BLaER1 treated with 17β-estradiol and CSF1 and Interleukin-3, amounts not matched to agents 10 nM and 100 nM (cell line): ENCODE results near the gene VEGFC.
A peak's percentile ranks its signal among the peaks of the same experiment; 100 is the strongest.

Experiments
- H3K27ac ChIP-seq, 11 experiments: shearing (Covaris generic); formaldehyde crosslinking; 2 replicates each; pipeline ENCODE4 v1.8.1; 2022
- H3K27me3 ChIP-seq, 11 experiments: shearing (Covaris generic); formaldehyde crosslinking; 2 replicates each; pipeline ENCODE4 v1.8.1; 2022
- H3K36me3 ChIP-seq, 11 experiments: shearing (Covaris generic); formaldehyde crosslinking; 2 replicates each; pipeline ENCODE4 v1.8.1; 2022
- H3K4me1 ChIP-seq, 10 experiments: shearing (Covaris generic); formaldehyde crosslinking; 2 replicates each; pipeline ENCODE4 v1.8.1; 2022
- H3K4me2 ChIP-seq, 11 experiments: shearing (Covaris generic); formaldehyde crosslinking; 2 replicates each; pipeline ENCODE4 v1.8.1; 2022
- H3K4me3 ChIP-seq, 10 experiments: shearing (Covaris generic); formaldehyde crosslinking; 2 replicates each; pipeline ENCODE4 v1.8.1; 2022
- H3K9ac ChIP-seq, 11 experiments: shearing (Covaris generic); formaldehyde crosslinking; 2 replicates each; pipeline ENCODE4 v1.8.1; 2022
- H3K9me3 ChIP-seq, 11 experiments: shearing (Covaris generic); formaldehyde crosslinking; replicated peaks in 1 of 11; 2 replicates each; pipeline ENCODE4 v1.8.1; 2022
- H4K20me1 ChIP-seq, 11 experiments: shearing (Covaris generic); formaldehyde crosslinking; 2 replicates each; pipeline ENCODE4 v1.8.1; 2022
- Cebpa-rat ChIP-seq, 11 experiments: shearing (Covaris generic); IDR thresholded peaks; 2 replicates each; pipeline ENCODE4 v1.8.1; 2022

The VEGFC gene

DNA sequence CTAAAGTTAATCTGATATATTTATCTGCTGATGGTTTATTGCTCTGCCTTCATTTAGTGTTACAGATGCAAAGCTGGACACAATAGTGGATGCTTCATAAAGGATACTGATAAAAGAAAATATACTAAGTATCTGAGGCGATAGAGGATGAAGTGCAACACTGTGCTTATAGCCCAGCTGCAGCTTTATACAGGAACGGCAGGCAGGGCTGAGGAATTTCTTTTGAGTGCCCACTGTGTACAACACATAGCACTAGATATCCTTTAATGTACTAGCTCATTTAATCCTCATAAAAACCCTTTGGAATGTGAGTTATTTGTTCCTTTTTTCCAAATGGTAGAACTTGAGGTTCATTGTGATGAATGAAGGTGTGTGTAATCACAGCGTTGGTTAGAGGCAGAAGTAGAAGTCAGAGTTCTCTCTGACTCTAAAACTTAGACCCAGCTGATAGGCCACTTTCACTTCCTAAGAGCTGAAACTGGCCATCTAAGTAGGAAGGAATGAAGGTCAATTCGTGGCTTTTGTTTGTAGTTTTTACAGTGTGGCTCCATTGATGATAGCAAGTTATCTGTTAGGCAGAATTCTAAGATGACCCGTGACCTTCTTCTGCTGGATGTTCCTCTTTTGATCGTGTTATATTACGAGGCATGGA, 138.0 kb downstream of the VEGFC start:
- no peaks in the 10 kb centered on the region for H4K20me1 ChIP-seq
- H3K4me3 ChIP-seq = no peak overlapping the region
- no peak overlapping the region for H3K27ac ChIP-seq
- TF ChIP-seq Cebpa-rat (IDR thresholded peaks at IDR 0.05) = no peak
- H3K9me3 ChIP-seq = no peaks in the 10 kb centered on the region
- no peak overlapping the region for H3K4me2 ChIP-seq
- H3K9ac ChIP-seq = no peak overlapping the region
- no peaks in the 10 kb centered on the region for H3K27me3 ChIP-seq
- H3K4me1 ChIP-seq = no peaks in the 10 kb centered on the region
- H3K36me3 ChIP-seq = no peaks in the 10 kb centered on the region

- no peaks in the 10 kb centered on the region for H3K9me3 ChIP-seq
- H4K20me1 ChIP-seq = no peaks in the 10 kb centered on the region
- H3K27me3 ChIP-seq = no peaks in the 10 kb centered on the region
- H3K4me2 ChIP-seq = no peak overlapping the region
- TF ChIP-seq Cebpa-rat (IDR thresholded peaks at IDR 0.05) = no peak
- H3K4me3 ChIP-seq = no peak overlapping the region
- H3K4me1 ChIP-seq = no peaks in the 10 kb centered on the region
- H3K27ac ChIP-seq = no peak overlapping the region
- H3K36me3 ChIP-seq = no peaks in the 10 kb centered on the region
- H3K9ac ChIP-seq = no peak overlapping the region
These were observed 139.1 kb downstream of the VEGFC start for GRCh38 chr4:176653401-176654220.

GRCh38 chr4:176646311-176646710, 146.4 kb downstream of the VEGFC start:
- H3K27ac ChIP-seq = no peak overlapping the region
- H3K9ac ChIP-seq = no peak overlapping the region
- H3K36me3 ChIP-seq = no peaks in the 10 kb centered on the region
- no peaks in the 10 kb centered on the region for H3K27me3 ChIP-seq
- no peaks in the 10 kb centered on the region for H4K20me1 ChIP-seq
- no peak overlapping the region for H3K4me3 ChIP-seq
- TF ChIP-seq Cebpa-rat (IDR thresholded peaks at IDR 0.05) = no peak
- no peak overlapping the region for H3K4me2 ChIP-seq
- no peaks in the 10 kb centered on the region for H3K9me3 ChIP-seq
- no peaks in the 10 kb centered on the region for H3K4me1 ChIP-seq

DNA sequence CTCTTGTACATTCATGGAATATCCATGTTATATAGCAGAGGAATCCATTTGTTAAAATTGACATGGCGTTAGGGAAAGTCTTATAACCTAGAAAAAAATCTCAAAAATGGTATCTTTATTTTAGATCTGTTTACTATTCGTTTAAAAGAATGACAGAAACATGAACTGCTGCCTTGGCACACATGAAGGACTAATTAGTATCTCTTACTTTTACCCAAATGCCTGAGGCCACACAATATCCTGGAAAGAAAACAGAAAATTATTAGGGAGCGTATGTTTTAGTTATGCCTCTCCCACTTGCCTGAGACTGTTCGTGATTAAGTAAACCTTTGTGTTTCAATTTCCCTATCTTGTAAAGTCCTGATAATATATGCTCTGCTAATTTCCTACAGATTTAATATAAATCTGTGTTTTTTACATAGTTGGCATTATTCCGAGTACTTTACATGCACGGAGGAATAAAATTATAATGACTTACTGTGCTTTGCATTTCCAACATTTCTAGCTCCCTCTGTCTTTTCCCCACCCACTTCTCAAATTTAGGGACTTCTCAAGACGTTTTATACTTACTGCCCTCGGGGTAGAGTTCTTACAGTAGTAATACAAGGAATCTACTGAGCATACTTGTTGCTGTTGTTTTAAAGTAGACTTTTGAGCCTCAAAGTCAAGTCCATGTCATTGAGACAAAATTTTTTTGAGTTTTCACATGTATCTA, 147.3 kb downstream of the VEGFC start:
- Histone ChIP-seq H3K4me2 (no peak overlapping the region), H3K4me1 (no peaks in the 10 kb centered on the region), H3K27ac (no peak overlapping the region), H3K27me3 (no peaks in the 10 kb centered on the region), H3K4me3 (no peak overlapping the region), H3K9me3 (no peaks in the 10 kb centered on the region), H3K9ac (no peak overlapping the region), H3K36me3 (no peaks in the 10 kb centered on the region), H4K20me1 (no peaks in the 10 kb centered on the region)
- no peak for TF ChIP-seq Cebpa-rat (IDR thresholded peaks at IDR 0.05)

DNA sequence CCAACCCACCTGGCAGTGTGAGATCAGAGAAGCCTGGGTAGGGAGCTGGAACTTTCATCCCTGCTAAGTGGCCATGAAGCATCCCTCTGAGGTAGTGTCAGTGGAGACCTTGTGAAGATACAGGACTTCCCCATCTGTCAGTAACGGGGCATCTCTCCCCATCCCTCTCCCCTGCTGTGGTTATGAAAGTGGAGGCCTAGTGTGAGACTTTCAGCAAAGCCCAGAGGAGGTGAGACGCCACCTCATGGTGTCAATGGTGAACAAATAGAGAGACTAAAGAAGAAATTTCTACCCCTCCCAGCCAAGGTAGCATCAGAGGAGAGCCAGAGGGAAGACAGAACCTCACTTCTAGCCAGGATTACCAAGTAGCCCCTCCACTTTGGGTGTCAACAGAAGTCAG, 150.2 kb downstream of the VEGFC start:
- no peaks in the 10 kb centered on the region for H3K36me3 ChIP-seq
- H3K27me3 ChIP-seq = no peaks in the 10 kb centered on the region
- H3K9ac ChIP-seq = no peak overlapping the region
- no peaks in the 10 kb centered on the region for H4K20me1 ChIP-seq
- H3K9me3 ChIP-seq = no peaks in the 10 kb centered on the region
- no peak overlapping the region for H3K4me2 ChIP-seq
- no peak for TF ChIP-seq Cebpa-rat (IDR thresholded peaks at IDR 0.05)
- H3K4me1 ChIP-seq = no peaks in the 10 kb centered on the region
- no peak overlapping the region for H3K4me3 ChIP-seq
- H3K27ac ChIP-seq = no peak overlapping the region

- H3K36me3 ChIP-seq = no peaks in the 10 kb centered on the region
- H4K20me1 ChIP-seq = no peaks in the 10 kb centered on the region
- no peaks in the 10 kb centered on the region for H3K9me3 ChIP-seq
- H3K27me3 ChIP-seq = no peaks in the 10 kb centered on the region
- no peak overlapping the region for H3K9ac ChIP-seq
- no peaks in the 10 kb centered on the region for H3K4me1 ChIP-seq
- H3K4me3 ChIP-seq = no peak overlapping the region
- no peak overlapping the region for H3K4me2 ChIP-seq
- H3K27ac ChIP-seq = no peak overlapping the region
- TF ChIP-seq Cebpa-rat (IDR thresholded peaks at IDR 0.05) = no peak
These were observed 151.5 kb downstream of the VEGFC start for GRCh38 chr4:176641237-176641636.

DNA sequence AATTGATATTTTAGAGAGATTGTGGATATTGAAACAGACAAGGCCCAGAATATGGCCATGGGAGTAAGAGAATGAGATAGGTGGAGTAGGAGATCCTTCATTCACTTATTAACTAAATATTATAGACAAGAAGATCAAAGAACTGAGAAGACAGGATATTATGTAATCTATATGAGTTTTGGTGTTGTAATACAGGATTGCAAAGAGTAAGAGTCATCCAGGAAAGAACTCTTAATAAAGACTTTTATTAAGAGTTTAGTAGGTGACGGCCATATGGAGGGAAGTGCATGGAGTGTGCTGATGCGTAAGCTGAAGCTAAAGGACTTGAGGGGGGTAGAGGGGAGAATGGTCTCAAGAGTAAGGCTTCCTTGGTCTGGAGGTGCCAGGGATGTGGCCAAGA, 153.7 kb downstream of the VEGFC start:
- no peaks in the 10 kb centered on the region for H4K20me1 ChIP-seq
- no peak overlapping the region for H3K27ac ChIP-seq

DNA sequence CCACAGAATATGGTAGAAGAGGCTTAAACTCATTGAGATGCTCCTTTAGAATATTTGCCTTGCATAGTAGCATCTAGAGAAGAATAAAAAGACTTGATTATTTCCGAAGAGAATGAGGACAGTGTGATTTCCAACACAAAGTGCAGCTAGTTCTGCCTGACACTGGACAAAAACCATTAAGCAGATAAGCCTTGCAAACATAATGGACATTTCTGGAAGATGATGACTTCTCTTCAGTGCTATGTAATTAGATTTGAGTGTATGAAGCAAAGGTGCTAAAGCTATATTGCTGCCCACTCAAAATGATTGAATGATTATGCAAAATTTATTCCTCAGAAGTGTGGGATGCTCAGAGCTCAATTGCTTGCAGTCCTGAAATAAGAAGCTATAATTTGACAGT, 156.4 kb downstream of the VEGFC start:
- H3K4me1 ChIP-seq = peaks cover 0 to 5% (median 0%) of the 10 kb centered on the region in 10 experiments; a peak in 3 of 20 replicates
- H3K4me2 ChIP-seq = peak overlapping the region in 2 of 11 experiments; percentile 24 to 26; a peak in 2 of 22 replicates
- no peak overlapping the region for H3K4me3 ChIP-seq
- no peaks in the 10 kb centered on the region for H4K20me1 ChIP-seq
- no peak overlapping the region for H3K9ac ChIP-seq
- H3K36me3 ChIP-seq = no peaks in the 10 kb centered on the region
- no peak overlapping the region for H3K27ac ChIP-seq
- no peak for TF ChIP-seq Cebpa-rat (IDR thresholded peaks at IDR 0.05)
- no peaks in the 10 kb centered on the region for H3K9me3 ChIP-seq
- no peaks in the 10 kb centered on the region for H3K27me3 ChIP-seq

More for the DNA sequence above, 153.7 kb downstream of the VEGFC start:
- Histone ChIP-seq H3K4me2 (no peak overlapping the region), H3K27me3 (no peaks in the 10 kb centered on the region), H3K36me3 (no peaks in the 10 kb centered on the region), H3K9me3 (no peaks in the 10 kb centered on the region), H3K9ac (no peak overlapping the region), H3K4me1 (peaks cover 0 to 5% (median 0%) of the 10 kb centered on the region in 10 experiments; a peak in 3 of 20 replicates), H3K4me3 (no peak overlapping the region)
- no peak for TF ChIP-seq Cebpa-rat (IDR thresholded peaks at IDR 0.05)
